Stimulated activated CD8-positive, alpha-beta memory T cell treated with anti-CD3 and anti-CD28 coated beads, Interleukin-7, amount 100 ng/mL, for 24 hours (primary cell): ENCODE measurements around the gene FRMD8.
"Not testable (repeated sequence)": the region's sequence is repeated elsewhere in the genome, so short reads cannot be mapped to it uniquely, and the experiment has no call there.

Experiments
- DNase-seq: peaks from one replicate; pipeline ENCODE4 v3.0.0-alpha.2; 2020; ENCODE audit warnings: low read depth

Gene FRMD8

DNA sequence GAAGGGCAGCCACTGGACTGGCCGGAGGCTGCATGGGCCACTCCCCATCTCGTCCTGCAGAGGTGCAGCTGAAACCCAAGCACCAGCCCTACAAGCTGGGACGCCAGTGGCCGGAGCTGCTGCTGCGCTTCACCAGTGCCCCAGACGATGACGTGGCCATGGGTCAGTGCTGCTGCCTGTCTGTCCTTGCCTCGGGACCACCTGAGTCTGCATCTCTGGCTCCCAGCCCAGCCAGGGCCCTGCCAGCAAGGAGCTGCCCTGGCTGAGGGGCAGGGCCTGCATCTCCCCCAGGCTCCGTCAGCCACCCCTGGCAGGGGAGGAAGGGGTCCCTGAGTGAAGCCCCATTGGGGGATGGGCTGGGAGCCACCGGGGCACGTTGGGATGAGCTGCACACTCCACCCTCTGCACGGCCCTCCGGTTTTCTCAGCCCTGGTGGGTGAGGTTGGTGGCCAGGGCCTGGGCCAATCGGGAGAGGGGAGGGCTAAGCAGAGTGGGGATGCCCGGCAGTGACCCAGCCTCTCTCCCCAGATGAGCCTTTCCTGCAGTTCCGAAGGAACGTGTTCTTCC lies 7.2 kb downstream of the FRMD8 start:
- DNase-seq: no peak

DNA sequence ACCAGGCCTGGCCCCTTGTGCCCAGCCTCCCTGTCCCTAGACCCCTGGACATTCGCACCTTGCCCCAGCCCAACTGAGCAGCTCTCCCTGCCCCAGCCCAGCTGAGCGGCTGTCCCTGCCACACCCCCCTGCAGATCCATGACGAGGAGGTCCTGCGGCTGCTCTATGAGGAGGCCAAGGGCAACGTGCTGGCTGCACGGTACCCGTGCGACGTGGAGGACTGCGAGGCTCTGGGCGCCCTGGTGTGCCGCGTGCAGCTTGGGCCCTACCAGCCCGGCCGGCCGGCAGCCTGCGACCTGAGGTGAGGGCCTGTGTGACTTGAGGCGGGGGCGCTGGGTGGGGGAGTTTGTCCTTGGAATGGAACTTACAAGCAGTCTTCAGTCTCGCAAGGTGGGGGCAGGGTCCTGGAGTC lies 7.7 kb downstream of the FRMD8 start:
- no peak for DNase-seq

GRCh38 chr11:65395961-65396530 lies 9.6 kb downstream of the FRMD8 start:
- no peak for DNase-seq

GRCh38 chr11:65396769-65397745 lies 10.6 kb downstream of the FRMD8 start:
- no peak for DNase-seq

- no peak for DNase-seq
Measured at GRCh38 chr11:65398362-65398910, 12.0 kb downstream of the FRMD8 start.

DNA sequence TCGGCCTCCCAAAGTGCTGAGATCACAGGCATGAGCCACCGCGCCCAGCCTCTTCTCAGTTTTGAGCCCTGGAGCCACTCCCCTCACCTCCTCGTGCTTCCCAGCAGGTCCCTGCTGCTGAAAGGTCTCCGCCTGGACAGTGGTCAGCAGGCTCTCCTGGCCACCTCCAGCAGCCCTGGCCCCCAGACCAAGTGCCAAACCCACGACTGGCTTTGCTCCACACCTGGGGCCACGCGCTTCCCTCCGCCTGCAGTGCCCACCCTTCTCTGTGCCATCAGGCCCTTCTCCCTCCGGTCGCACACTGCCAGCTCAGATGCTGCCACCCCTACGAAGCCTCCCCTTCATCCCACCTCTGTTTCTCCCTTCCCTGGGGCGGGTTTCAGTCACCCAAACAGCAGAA lies 12.8 kb downstream of the FRMD8 start:
- DNase-seq: no peak

DNA sequence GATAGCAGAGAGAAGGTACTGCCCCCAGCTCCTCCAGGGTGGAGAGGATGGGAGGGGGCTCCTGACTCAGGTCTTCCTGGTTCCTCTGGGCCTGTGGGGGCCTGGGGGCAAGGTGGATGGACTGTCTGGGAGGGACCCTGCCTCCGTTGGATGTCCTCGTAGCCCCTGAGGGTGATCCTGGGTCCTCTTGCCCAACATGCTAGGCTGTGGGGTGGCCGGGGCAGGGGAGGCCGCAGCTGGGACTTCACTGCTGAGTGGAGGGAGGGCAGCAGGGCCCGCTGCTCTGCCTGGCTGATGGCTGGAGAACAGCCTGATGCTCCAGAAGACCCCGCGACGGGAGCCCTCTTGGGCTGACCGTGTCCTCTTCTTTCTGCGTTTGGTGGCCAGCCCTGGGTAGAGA lies 13.4 kb downstream of the FRMD8 start:
- DNase-seq: no peak

DNA sequence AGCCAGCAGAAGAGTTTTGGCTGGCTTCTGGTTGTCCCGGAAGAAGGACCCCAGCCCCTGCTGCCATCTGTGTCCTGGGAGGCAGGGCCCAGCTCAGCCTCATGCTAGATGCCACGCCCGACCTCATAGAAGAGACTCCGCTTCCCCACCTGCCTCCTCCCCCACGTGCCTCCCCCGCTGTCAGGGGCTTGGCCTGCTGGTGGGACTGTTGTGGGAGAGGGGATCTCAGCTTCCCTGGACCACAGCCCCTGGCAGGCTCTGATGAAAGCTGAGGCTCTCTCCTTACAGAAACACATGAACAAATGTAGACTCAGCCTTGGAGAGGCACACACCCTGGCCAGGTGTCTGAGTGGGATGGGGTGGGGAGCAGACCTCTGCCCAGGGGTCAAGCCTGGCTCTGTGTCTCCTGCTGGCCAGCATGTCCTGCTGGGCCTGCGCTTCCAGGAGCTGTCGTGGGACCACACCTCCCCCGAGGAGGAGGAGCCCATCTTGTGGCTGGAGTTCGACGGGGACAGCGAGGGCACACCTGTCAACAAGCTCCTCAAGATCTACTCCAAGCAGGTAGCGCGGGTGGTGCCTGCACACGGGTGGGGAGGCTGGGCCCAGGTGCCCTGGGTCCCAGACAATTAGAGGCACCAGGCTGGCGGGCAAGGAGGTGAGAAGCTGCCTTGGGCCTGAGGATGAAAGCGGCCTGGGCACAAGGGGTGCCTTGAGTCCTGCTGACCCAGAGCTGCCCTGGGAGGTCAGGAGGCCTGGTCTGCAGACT lies 14.1 kb downstream of the FRMD8 start:
- DNase-seq: no peak

DNA sequence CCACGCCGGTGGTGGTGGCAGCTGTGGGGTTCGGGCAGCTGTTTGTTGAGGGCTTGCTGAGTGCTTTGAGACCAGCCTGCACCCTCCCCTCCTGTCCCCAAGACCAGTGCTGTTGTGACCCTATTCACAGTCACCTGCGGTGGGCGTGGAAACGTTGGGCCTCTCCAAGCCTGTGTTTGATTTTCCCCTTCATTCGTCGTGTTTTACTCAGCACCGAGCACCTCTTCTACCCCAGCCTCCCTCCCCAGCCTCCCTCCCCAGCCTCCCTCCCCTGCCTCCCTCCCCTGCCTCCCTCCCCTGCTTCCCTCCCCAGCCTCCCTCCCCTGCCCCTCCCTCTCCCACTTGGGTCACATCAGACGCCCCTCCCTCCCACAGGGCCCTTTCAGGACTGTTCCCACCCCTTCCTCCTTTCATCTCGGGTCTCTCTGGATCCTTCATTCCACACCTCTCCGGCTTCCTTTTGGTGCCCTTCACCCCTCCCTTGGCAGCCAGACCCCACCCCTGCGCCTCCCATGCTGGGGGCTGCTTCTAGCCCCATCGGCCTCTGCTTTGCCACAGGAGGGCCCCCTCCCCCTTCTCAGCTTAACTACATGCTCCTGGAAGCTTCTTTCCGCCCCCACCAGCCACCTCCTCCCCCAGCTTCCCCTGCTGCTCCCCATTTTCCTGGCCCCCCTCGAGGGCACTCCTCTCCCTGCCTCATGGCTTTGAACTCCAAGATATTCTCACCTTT lies 14.8 kb downstream of the FRMD8 start:
- DNase-seq: no peak

GRCh38 chr11:65401803-65402248 lies 15.4 kb downstream of the FRMD8 start:
- DNase-seq: no peak

DNA sequence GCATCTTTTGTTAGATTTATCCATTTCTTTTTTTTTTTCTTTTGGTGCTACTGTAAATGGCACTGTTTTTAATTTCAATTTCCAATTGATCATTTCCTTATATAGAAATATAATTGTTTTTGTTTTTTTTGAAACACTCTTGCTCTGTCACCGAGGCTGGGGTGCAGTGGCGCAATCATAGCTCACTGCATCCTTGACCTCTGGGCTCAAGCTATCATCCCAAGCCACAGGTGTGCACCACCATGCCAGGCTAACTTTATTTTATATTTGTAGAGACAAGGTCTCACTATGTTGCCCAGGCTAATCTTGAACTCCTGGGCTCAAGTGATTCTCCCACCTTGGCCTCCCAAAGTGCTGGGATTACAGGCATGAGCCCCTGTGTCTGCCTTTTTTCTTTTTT lies 16.4 kb downstream of the FRMD8 start:
- DNase-seq: no peak

- DNase-seq: no peak
Measured at GRCh38 chr11:65403607-65404121, 17.2 kb downstream of the FRMD8 start.

- no peak for DNase-seq
Measured at GRCh38 chr11:65404210-65404609, 17.8 kb downstream of the FRMD8 start.

GRCh38 chr11:65404638-65405339 lies 18.4 kb downstream of the FRMD8 start:
- DNase-seq: no peak

DNA sequence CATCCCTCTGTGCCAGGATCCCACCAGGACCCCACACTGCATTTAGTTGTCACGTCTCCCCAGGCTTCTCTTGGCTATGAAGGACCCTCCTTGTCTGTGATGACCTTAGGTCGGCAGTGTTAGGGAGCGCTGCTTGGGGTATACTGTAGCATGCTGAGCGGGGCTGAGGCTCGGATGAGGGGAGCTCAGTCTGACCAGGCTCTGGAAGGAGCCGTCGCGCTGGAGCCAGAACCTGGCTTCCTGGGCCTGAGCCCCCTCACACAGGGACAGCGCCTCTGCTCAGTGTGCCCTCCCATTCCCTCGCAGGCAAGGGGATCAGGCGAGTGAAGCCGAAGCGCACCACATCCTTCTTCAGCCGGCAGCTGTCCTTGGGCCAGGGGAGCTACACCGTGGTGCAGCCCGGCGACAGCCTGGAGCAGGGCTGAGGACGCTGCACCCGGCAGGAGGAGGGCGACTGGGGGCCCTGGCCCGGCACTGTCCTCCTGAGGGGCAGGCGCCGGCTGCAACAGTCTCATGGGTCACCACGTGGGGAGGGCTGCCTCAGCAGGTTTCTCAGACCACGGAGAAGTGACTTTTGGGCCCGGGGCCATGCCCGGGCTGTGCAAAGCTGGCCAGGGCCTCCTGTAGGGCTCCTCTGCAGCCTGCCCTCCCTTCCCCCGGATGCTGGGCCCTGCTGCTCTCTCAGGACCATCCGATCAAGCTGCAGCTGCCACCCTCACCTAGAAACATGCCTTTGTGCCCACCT lies 24.7 kb downstream of the FRMD8 start:
- DNase-seq: no peak

DNA sequence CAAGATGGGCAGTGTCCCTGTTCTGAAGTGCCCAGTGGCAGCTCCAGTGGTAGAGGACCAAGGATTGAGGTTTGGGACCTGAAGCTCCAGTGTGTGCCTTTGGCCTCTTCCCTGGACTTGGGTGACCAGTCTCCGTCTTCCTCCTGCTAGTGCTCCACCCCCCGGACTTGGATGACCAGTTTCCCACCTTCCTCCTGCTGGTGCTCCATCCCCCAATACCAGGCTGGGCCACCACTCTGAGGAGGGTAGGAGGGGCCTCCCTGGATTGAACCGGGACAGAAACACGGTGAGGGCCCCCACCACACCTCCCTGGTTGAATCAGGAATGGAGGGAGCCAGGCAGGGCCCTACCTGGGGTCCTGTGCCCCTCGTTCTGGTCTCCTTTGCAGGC lies 25.2 kb downstream of the FRMD8 start:
- DNase-seq: no peak

DNA sequence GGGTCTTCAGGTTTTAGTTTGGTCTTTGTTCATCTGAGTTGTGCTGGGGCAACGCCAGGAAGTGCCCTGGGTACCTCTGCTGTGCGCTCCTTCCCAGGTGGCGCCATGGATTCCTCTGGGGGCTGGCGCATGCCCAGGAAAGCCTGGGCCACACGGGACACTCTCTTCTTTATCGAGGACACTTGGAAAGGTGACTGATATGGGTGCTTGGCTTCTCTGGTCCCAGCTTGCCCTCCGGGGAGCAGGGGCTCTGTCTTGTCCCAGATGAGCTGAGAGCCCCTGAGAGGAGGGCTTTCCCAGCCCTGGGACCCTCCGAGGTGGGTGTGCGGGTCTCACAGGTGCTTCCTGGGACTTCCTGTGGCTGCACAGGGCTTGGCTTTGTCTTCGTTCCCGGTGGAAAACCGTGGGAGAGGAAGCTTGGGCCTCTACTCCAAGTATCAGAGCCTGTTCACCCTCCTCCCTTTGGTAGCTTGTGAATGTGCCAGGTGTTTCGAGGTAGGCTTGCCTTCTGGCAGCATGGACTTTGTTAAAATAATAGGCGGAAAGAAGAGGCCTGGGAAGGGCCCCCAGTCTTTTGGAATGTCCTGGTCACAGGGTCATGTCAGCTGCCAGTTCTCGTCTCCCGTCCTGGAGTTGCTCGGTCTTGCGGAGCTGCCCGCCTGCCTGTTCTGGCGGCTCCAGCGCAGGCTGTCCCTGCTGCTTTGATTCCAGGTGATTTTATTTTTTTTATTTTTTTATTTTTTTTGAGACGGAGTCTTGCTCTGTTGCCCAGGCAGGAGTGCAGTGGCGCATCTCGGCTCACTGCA lies 26.0 kb downstream of the FRMD8 start:
- DNase-seq: no peak

DNA sequence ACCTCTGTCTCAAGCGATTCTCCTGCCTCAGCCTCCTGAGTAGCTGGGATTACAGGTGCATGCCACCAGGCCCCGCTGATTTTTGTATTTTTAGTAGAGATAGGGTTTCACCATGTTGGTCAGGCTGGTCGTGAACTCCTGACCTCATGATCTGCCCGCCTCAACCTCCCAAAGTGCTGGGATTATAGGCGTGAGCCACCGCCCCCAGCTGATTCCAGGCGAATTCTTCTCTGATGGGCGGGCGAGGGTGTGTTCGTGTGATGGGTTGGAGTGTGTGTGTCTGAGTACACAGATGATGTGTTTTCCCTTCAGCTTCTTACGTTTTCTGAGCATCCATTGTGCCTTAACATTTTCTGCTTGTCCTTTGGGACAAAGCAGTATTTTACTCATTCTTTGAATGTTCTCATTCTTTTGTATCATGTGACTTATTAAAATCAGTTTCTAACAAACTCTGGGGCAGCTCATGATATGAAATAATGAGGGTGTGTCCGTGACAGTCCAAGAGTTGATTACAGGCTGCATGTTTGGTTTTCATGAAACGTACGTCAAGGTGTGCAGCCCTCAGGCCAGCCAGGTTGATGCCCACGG lies 26.7 kb downstream of the FRMD8 start:
- DNase-seq: not testable (repeated sequence)
